ENCODE data around the gene GGT1.
"Not testable (repeated sequence)": the region's sequence is repeated elsewhere in the genome, so short reads cannot be mapped to it uniquely, and the experiment has no call there.

Gene GGT1

DNA sequence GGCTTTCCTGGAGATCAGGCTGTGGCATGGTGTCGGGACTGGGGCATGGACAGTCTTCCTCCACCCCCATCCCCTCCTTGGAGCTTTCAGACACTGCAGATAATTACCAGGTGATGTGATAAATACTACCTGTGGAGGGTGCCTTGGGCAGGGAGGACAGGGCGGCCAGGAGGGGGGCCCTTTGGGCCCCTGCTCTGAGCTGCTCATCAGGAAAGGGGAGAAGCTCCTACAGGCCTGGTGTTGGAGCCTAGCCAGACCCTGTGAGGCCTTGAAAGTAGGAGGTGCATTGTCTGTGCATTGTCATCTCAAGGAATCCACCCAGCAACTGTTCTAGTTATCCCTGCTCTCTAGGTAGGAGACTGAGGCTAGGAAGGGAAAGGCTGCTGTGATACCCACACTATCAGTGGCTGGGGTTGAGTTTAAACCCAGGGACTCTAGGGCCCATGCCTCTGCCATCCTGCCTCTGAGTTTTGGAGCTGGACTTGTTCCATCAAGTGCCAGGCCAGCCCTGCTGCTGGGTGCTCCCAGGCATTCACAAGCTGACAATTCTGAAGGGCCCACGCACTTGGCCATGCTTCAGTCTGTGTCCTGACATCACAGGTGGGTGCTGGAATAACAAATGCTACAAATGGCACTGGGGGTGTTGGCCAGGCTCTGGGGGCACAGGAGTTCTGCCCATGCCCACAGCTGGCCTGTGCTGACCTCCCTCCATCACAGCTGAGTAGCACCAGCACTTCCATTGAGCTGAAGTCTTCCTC, 2.9 kb upstream of the GGT1 start:
- not testable (repeated sequence) for DNase-seq

- DNase-seq, result no peak
Observed at GRCh38 chr22:24601217-24602104, 1.5 kb upstream of the GGT1 start.

DNA sequence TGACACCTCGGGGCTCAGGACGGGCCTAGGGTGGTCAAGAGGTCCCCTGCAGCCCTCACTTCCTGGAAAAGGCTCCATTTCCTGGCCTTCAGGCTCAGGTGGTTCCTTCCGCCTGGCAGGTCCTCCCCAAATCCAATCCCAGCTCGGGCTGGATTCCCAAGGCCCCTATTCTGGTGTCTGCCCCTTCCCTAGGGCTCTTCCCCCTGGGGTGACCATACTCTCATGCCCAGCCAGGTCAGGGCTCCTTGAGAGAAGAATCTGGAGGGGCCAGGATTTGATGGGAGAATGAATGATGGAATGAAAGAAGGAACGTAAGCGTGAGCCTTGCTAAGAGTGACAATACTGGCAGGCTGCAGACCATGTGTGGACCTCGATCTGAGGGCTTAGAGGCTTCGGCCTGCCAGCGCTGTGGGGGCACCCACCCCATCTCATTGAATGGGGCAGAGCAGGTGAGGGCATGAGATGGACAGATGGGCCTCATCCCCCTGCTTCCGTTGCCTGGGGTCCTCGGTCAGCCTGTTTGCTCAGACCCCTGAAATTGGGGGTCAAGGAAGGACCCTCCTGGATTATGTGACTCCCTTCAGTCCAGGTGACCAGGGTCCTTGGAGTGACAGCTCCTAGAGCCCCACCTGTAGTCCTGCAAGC, 766 bp upstream of the GGT1 start:
- not testable (repeated sequence) for DNase-seq

- DNase-seq, result not testable (repeated sequence)
Observed at GRCh38 chr22:24603770-24604629, 1.0 kb downstream of the GGT1 start.

DNA sequence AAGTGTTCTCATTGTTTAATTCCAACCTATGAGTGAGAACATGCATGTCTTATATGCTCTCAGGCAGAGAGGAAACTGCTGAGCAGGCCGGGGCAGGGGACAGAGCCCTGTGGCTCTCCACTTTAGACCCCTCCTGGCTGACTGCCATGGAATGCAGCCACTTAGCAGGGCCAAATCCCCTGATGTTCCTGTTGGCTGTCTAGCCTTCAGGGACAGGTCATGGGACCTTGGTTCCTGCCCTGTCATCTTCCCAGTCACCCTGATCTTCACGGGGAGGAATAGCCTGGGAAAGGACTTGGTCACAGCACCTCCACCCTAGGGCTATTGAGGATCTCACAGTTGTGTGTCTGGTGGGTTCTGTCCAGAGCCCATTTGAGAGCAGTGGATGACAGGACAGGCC, 3.3 kb downstream of the GGT1 start:
- not testable (repeated sequence) for DNase-seq

GRCh38 chr22:24607429-24607983, 4.5 kb downstream of the GGT1 start:
- peak; percentile 26 to 49 (median 30) for DNase-seq

GRCh38 chr22:24608327-24608726, 5.3 kb downstream of the GGT1 start:
- not testable (repeated sequence) for DNase-seq

GRCh38 chr22:24609888-24610287, 6.9 kb downstream of the GGT1 start:
- not testable (repeated sequence) for DNase-seq

DNA sequence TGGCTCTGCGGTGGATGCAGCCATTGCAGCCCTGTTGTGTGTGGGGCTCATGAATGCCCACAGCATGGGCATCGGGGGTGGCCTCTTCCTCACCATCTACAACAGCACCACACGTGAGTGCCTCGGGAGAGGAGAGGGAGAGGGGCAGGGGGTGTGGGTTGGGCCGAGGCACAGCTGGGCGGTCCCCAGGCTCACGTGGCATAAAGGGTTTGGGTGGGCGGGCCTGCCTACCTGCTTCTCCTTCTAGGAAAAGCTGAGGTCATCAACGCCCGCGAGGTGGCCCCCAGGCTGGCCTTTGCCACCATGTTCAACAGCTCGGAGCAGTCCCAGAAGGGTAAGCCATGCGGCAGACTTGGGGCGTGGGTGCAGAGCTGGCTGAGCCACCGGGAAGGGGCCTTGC, 11.8 kb downstream of the GGT1 start:
- not testable (repeated sequence) for DNase-seq

DNA sequence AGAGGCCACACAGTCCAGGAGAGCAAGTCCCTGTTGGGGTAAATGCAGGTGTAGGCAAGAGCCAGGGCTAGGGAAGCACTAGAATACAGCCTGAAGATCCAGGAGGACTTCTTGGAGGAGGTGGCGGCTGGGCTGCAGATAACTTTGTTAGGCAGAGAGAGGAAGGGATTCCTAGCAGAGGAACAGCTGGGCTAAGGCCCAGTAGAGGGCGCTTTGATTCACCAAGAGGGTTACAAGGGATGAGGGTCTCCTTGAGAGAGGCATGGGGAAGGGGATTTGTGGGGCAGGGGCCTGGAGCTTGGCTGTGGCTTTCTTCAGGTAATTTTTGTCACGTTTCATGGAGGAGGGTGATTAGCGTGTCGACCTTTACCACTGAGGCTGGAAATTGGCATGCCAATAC, 18.3 kb downstream of the GGT1 start:
- DNase-seq, result not testable (repeated sequence)

- DNase-seq, result not testable (repeated sequence)
Observed at GRCh38 chr22:24622596-24622995, 19.6 kb downstream of the GGT1 start.

DNA sequence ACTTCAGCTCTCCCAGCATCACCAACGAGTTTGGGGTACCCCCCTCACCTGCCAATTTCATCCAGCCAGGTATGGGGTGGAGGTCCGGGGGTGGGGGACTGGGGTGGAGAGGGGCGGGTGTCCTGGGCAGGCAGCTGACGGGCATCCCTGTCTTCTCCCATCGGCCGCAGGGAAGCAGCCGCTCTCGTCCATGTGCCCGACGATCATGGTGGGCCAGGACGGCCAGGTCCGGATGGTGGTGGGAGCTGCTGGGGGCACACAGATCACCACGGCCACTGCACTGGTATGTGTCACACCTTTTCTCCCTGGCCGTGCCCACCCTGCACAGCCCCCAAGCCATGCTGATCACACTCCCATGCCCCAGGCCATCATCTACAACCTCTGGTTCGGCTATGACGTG, 24.9 kb downstream of the GGT1 start:
- DNase-seq, result not testable (repeated sequence)

GRCh38 chr22:24629069-24629468, 26.1 kb downstream of the GGT1 start:
- not testable (repeated sequence) for DNase-seq

DNA sequence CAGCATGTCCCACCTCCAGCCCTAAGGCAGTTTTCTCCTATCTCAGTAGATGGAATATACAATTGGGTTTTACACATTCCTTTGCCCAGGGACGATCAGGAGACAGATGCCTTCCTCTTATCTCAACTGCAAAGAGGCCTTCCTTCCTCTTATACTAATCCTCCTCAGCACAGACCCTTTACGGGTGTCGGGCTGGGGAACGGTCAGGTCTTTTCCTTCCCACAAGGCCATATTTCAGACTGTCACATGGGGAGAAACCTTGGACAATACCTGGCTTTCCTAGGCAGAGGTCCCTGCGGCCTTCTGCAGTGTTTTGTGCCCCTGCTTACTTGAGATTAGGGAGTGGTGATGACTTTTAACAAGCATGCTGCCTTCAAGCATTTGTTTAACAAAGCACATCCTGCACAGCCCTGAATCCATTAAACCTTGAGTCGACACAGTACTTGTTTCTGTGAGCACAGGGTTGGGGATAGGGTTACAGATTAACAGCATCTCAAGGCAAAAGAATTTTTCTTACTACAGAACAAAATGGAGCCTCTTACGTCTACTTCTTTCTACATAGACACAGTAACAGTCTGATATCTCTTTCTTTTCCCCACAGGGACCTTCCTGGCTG, 27.9 kb downstream of the GGT1 start:
- DNase-seq, result not testable (repeated sequence)

- not testable (repeated sequence) for DNase-seq
Observed at GRCh38 chr22:24631430-24632122, 28.6 kb downstream of the GGT1 start.

DNA sequence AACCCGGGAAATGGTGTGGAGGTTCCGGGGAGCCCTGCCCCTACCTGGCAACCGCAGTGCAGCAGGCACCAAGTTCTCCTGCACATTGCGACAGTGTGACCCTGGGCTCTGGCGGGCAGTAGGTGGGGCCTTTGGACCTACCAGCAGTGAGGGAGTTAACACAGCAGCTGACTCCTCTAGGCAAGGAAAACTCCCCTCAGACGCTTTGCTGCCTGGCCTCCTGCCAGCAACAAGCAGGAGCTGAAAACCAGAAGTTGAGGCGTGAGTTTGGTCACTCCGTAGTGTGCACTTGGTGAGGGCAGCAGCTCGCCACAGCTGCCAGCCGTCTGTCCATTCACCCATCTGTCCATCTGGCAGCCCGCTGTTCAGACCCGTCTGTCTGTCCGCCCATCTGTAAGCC, 29.6 kb downstream of the GGT1 start:
- DNase-seq, result not testable (repeated sequence)

DNA sequence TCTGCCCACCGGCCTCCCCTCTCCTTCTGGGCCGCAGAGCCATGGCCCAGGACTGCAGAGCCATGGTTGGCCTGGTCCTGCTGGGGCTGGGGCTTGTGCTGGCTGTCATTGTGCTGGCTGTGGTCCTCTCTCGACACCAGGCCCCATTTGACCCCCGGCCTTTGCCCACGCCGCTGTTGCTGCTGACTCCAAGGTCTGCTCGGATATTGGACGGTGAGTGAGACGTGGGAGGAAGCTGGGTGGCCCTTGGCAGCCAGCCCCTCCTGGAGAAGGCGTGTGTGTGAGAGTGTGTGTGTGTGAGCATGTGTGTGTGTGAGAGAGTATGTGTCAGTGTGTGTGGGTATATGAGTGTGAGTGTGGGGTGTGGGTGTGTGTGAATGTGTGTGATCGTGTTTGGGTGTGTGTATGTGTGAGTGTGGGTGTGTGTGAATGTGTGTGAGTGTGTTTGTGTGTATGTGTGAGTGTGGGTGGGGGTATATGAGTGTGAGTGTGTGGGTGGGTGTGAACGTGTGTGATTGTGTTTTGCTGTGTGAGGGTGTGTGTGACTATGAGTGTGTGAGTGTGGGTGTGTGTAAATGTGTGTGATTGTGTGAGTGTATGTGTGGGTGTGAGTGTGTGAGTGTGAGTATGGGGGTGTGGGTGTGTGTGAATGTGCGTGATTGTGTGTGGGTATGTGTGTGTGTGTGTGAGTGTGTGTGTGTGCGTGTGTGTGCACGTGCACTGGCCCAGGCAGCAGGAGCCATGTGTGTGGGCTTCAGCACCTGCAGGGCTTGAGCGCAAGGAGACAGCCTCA, 30.4 kb downstream of the GGT1 start:
- not testable (repeated sequence) for DNase-seq

GRCh38 chr22:24634776-24635389, 31.9 kb downstream of the GGT1 start:
- DNase-seq, result not testable (repeated sequence)

GRCh38 chr22:24636513-24636912, 33.5 kb downstream of the GGT1 start:
- not testable (repeated sequence) for DNase-seq

Measured in activated CD4-positive, CD25-positive, alpha-beta regulatory T cell (primary cell).